ENCODE results near the gene CLIC5.

GRCh38 chr6:45930420-45931040, 85.1 kb downstream of the CLIC5 start:
- TF ChIP-seq, protein P1, sequence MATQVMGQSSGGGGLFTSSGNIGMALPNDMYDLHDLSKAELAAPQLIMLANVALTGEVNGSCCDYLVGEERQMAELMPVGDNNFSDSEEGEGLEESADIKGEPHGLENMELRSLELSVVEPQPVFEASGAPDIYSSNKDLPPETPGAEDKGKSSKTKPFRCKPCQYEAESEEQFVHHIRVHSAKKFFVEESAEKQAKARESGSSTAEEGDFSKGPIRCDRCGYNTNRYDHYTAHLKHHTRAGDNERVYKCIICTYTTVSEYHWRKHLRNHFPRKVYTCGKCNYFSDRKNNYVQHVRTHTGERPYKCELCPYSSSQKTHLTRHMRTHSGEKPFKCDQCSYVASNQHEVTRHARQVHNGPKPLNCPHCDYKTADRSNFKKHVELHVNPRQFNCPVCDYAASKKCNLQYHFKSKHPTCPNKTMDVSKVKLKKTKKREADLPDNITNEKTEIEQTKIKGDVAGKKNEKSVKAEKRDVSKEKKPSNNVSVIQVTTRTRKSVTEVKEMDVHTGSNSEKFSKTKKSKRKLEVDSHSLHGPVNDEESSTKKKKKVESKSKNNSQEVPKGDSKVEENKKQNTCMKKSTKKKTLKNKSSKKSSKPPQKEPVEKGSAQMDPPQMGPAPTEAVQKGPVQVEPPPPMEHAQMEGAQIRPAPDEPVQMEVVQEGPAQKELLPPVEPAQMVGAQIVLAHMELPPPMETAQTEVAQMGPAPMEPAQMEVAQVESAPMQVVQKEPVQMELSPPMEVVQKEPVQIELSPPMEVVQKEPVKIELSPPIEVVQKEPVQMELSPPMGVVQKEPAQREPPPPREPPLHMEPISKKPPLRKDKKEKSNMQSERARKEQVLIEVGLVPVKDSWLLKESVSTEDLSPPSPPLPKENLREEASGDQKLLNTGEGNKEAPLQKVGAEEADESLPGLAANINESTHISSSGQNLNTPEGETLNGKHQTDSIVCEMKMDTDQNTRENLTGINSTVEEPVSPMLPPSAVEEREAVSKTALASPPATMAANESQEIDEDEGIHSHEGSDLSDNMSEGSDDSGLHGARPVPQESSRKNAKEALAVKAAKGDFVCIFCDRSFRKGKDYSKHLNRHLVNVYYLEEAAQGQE (IDR thresholded peaks at IDR 0.05; ENCODE audit: insufficient replicate concordance, low read depth): no peak
- TF ChIP-seq POLR2AphosphoS5 (IDR thresholded peaks at IDR 0.05; ENCODE audit: low read depth) (no peak), SPI1 (IDR thresholded peaks at IDR 0.05; ENCODE audit: borderline replicate concordance, low read depth) (no peak)

Data from HL-60 (cell line).